Neural progenitor cell (in vitro differentiated cells): ENCODE measurements around the gene HNRNPA2B1.

Source experiments
- EZH2 ChIP-seq: fragments of 200-600 bp; sonication (generic); IDR thresholded peaks from 2 replicates; pipeline ENCODE4 v1.6.1; 2017; ENCODE audit warnings: antibody characterized with exemption, mild to moderate bottlenecking, moderate library complexity
- EZH2phosphoT487 ChIP-seq: fragments of 200-600 bp; sonication (generic); IDR thresholded peaks from 2 replicates; pipeline ENCODE4 v1.6.1; 2017; ENCODE audit warnings: antibody characterized with exemption
- TF ChIP-seq, protein P1 (sequence below): fragments of 200-600 bp; sonication (generic); IDR thresholded peaks from 2 replicates; pipeline ENCODE4 v1.5.1; 2017; ENCODE audit warnings: antibody characterized with exemption, mild to moderate bottlenecking

DNA sequence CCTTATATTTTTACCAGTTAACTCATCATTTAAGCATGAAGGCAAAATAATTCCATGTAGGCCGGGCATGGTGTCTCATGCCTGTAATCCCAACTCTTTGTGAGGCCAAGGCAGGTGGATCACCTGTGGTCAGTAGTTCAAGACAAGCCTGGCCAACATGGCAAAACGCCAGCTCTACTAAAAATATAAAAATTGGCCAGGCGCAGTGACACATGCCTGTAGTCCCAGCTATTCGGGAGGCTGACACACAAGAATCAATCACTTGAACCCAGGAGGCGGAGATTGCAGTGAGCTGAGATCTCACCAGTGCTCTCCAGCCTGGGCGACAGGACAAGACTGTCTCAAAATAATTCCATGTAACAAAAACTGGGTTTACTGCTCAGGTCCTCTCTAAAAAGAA, 18.3 kb downstream of the HNRNPA2B1 start:
- TF ChIP-seq, protein P1, sequence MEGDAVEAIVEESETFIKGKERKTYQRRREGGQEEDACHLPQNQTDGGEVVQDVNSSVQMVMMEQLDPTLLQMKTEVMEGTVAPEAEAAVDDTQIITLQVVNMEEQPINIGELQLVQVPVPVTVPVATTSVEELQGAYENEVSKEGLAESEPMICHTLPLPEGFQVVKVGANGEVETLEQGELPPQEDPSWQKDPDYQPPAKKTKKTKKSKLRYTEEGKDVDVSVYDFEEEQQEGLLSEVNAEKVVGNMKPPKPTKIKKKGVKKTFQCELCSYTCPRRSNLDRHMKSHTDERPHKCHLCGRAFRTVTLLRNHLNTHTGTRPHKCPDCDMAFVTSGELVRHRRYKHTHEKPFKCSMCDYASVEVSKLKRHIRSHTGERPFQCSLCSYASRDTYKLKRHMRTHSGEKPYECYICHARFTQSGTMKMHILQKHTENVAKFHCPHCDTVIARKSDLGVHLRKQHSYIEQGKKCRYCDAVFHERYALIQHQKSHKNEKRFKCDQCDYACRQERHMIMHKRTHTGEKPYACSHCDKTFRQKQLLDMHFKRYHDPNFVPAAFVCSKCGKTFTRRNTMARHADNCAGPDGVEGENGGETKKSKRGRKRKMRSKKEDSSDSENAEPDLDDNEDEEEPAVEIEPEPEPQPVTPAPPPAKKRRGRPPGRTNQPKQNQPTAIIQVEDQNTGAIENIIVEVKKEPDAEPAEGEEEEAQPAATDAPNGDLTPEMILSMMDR = no peak
- TF ChIP-seq EZH2 (no peak), EZH2phosphoT487 (no peak)
